Left lung (tissue), 10 donors: Measurements from ENCODE around the gene PRPH. TPM values are rescaled to one million over a fixed set of nuclear protein-coding genes. Genes with fewer than 3 reads are reported as not detected.
A peak's percentile ranks its signal among the peaks of the same experiment; 100 is the strongest.

Experiments used
- ATAC-seq: fragments of 200-7000 bp; cut with Tn5 transposase; one replicate; pipeline ENCODE4 v1.9.1; 2020; ENCODE audit warnings: moderate library complexity
- DNase-seq, 4 donors: peaks; one replicate each; pipeline ENCODE4 v3.0.0-alpha.2; 2013 to 2020
- H3K27ac ChIP-seq, 2 donors: fragments of 200-600 bp; sonication (generic) in 1 of 2; one replicate each; pipeline versions ENCODE4 v1.5.0 to v1.8.0; 2020 to 2021
- H3K27me3 ChIP-seq, 2 donors: fragments of 200-600 bp; sonication (generic) in 1 of 2; one replicate each; pipeline versions ENCODE4 v1.5.0 to v1.8.0; 2020 to 2021
- H3K36me3 ChIP-seq, 2 donors: fragments of 200-600 bp; sonication (generic) in 1 of 2; one replicate each; pipeline versions ENCODE4 v1.5.0 to v1.8.0; 2020 to 2021
- H3K4me1 ChIP-seq, 2 donors: fragments of 200-600 bp; one replicate each; pipeline ENCODE4 v1.8.0; 2021
- H3K4me3 ChIP-seq, 2 donors: fragments of 200-600 bp; sonication (generic) in 1 of 2; one replicate each; pipeline versions ENCODE4 v1.5.0 to v1.8.0; 2020 to 2021; ENCODE audit warnings: mild to moderate bottlenecking in 1 of 2
- H3K9me3 ChIP-seq, 2 donors: fragments of 200-600 bp; sonication (generic) in 1 of 2; one replicate each; pipeline versions ENCODE4 v1.5.0 to v1.8.0; 2020 to 2021
- CTCF ChIP-seq, 2 donors: fragments of 200-600 bp; sonication (generic) in 1 of 2; IDR thresholded peaks; one replicate each; pipeline versions ENCODE4 v1.5.0 to v1.8.0; 2021; ENCODE audit warnings: antibody characterized with exemption in 2 of 2
- intact Hi-C, 2 donors: fragments of 100-400 bp; cut with DNase I; formaldehyde crosslinking; loops; one replicate each; pipeline versions ENCODE4 v1.11.2 to v1.14.2; 2022
- polyA plus RNA-seq, 6 donors: library from polyadenylated mRNA; unstranded; fragments of 120-200 nt; gene quantifications; one replicate each; pipeline ENCODE4 v1.2.1, GENCODE V29; 2013; ENCODE audit not compliant: insufficient read length in 6 of 6
- total RNA-seq, 2 donors: library from RNA; stranded (reverse); fragmentation: NEBNext Ultra II Directional; extraction: Animal tissue kit (Norgen Biotek cat#: 25700); gene quantifications; one replicate each; pipeline ENCODE4 v1.2.1, GENCODE V29; 2021
- donor health status: DM: no; HTN: yes; CAD: no.
- donor health status: DM: no; HTN: no; CAD: no.

Gene PRPH
- total and polyA plus RNA-seq, 8 donors, result 0.26 to 2.4 (median 1.7) TPM; not detected in 1

GRCh38 chr12:49259452-49259851 lies 35.5 kb upstream of the PRPH start:
- H3K4me1 ChIP-seq, result peaks cover 13 to 24% of the 10 kb centered on the region in 2 donors
- no peaks in the 10 kb centered on the region for H3K36me3 ChIP-seq
- DNase-seq, result no peak
- ATAC-seq, result no peak
- intact Hi-C loops, result no loop called here
- peak overlapping the region in 1 of 2 donors; percentile 8 for H3K27ac ChIP-seq
- no peaks in the 10 kb centered on the region for H3K27me3 ChIP-seq
- H3K4me3 ChIP-seq, result no peak overlapping the region
- H3K9me3 ChIP-seq, result no peaks in the 10 kb centered on the region
- no peak for TF ChIP-seq CTCF (IDR thresholded peaks at IDR 0.05)

- ATAC-seq (no peak), DNase-seq (peak in 2 of 4 donors; percentile 29 to 65)
- TF ChIP-seq CTCF (IDR thresholded peaks at IDR 0.05), result no peak
- no peaks in the 10 kb centered on the region for H3K36me3 ChIP-seq
- no peaks in the 10 kb centered on the region for H3K27me3 ChIP-seq
- H3K9me3 ChIP-seq, result no peaks in the 10 kb centered on the region
- peaks cover 13 to 24% of the 10 kb centered on the region in 2 donors for H3K4me1 ChIP-seq
- peak overlapping the region in 1 of 2 donors; percentile 8 for H3K27ac ChIP-seq
- H3K4me3 ChIP-seq, result no peak overlapping the region
- intact Hi-C loops, result no loop called here
Measured at GRCh38 chr12:49260166-49260565, 34.8 kb upstream of the PRPH start.

GRCh38 chr12:49260571-49261363 lies 34.2 kb upstream of the PRPH start:
- H3K36me3 ChIP-seq, result no peaks in the 10 kb centered on the region
- no peak for DNase-seq
- intact Hi-C loops, result no loop called here
- H3K4me1 ChIP-seq, result peaks cover 15 to 29% of the 10 kb centered on the region in 2 donors
- H3K4me3 ChIP-seq, result no peak overlapping the region
- no peaks in the 10 kb centered on the region for H3K9me3 ChIP-seq
- ATAC-seq, result no peak
- H3K27ac ChIP-seq, result peak overlapping the region in 1 of 2 donors; percentile 7
- no peaks in the 10 kb centered on the region for H3K27me3 ChIP-seq
- TF ChIP-seq CTCF (IDR thresholded peaks at IDR 0.05), result no peak

GRCh38 chr12:49261721-49262120 lies 33.2 kb upstream of the PRPH start:
- intact Hi-C loops, result no loop called here
- DNase-seq, result no peak
- no peak overlapping the region for H3K4me3 ChIP-seq

More at GRCh38 chr12:49261721-49262120, 33.2 kb upstream of the PRPH start:
- H3K36me3 ChIP-seq, result peaks cover 0 to 4% of the 10 kb centered on the region in 2 donors
- H3K9me3 ChIP-seq, result no peaks in the 10 kb centered on the region
- no peak overlapping the region for H3K27ac ChIP-seq
- H3K27me3 ChIP-seq, result no peaks in the 10 kb centered on the region
- TF ChIP-seq CTCF (IDR thresholded peaks at IDR 0.05), result no peak
- no peak for ATAC-seq
- H3K4me1 ChIP-seq, result peaks cover 23 to 37% of the 10 kb centered on the region in 2 donors
